OCI-LY1 (cell line): ENCODE results near the gene SCTR.

Experiments used
- H2AFZ ChIP-seq: fragments of 200-600 bp; sonication (generic), shearing (Covaris generic); 2 replicates; pipeline ENCODE4 v1.6.0; 2014; ENCODE audit warnings: antibody characterized with exemption, mild to moderate bottlenecking, low read length
- H3F3A ChIP-seq: fragments of 200-600 bp; sonication (generic), shearing (Covaris generic); 2 replicates; pipeline ENCODE4 v1.6.0; 2014; ENCODE audit warnings: mild to moderate bottlenecking, antibody characterized with exemption, low read length, moderate library complexity; ENCODE audit not compliant: insufficient read depth
- H3K27ac ChIP-seq: fragments of 200-600 bp; sonication (generic); 2 replicates; pipeline ENCODE4 v1.5.1; 2014; ENCODE audit warnings: low read length, mixed run types, mild to moderate bottlenecking, low read depth; ENCODE audit not compliant: poor library complexity, severe bottlenecking
- H3K27me3 ChIP-seq: fragments of 200-600 bp; sonication (generic); 2 replicates; pipeline ENCODE4 v1.6.0; 2014; ENCODE audit warnings: antibody characterized with exemption, mild to moderate bottlenecking, low read length, moderate library complexity; ENCODE audit not compliant: insufficient read depth
- H3K36me3 ChIP-seq: fragments of 200-600 bp; sonication (generic); 2 replicates; pipeline ENCODE4 v1.6.1; 2014; ENCODE audit warnings: mild to moderate bottlenecking, antibody characterized with exemption, low read length, moderate library complexity, mixed read lengths; ENCODE audit not compliant: insufficient read depth
- H3K4me1 ChIP-seq: fragments of 200-600 bp; sonication (generic); 2 replicates; pipeline ENCODE4 v1.5.1; 2014; ENCODE audit warnings: mild to moderate bottlenecking, low read length, moderate library complexity; ENCODE audit not compliant: insufficient read depth, severe bottlenecking
- H3K4me2 ChIP-seq: fragments of 200-600 bp; sonication (generic), shearing (Covaris generic); 2 replicates; pipeline ENCODE4 v1.6.1; 2014; ENCODE audit warnings: low read length
- H3K4me3 ChIP-seq: fragments of 200-600 bp; sonication (generic); 2 replicates; pipeline ENCODE4 v1.5.1; 2014; ENCODE audit warnings: low read length, low read depth, mild to moderate bottlenecking, mixed read lengths; ENCODE audit not compliant: poor library complexity, severe bottlenecking
- H3K79me2 ChIP-seq: fragments of 200-600 bp; shearing (Covaris generic); 2 replicates; pipeline ENCODE4 v1.6.1; 2016; ENCODE audit warnings: mixed run types, low read length, mixed read lengths; ENCODE audit not compliant: insufficient read depth
- H3K9ac ChIP-seq: fragments of 200-600 bp; sonication (generic), shearing (Covaris generic); 2 replicates; pipeline ENCODE4 v1.6.1; 2014; ENCODE audit warnings: mild to moderate bottlenecking, low read length, mixed read lengths
- H3K9me2 ChIP-seq: fragments of 200-600 bp; sonication (generic), shearing (Covaris generic); 2 replicates; pipeline ENCODE4 v1.6.1; 2014; ENCODE audit warnings: low read depth, mild to moderate bottlenecking, low read length, mixed read lengths
- H3K9me3 ChIP-seq: fragments of 200-600 bp; shearing (Covaris generic); 2 replicates; pipeline ENCODE4 v1.6.1; 2014; ENCODE audit warnings: low read length, mixed read lengths
- H4K20me1 ChIP-seq: fragments of 200-600 bp; sonication (generic), shearing (Covaris generic); 2 replicates; pipeline ENCODE4 v1.6.0; 2016; ENCODE audit warnings: mild to moderate bottlenecking, low read length; ENCODE audit not compliant: insufficient read depth
- CTCF ChIP-seq: fragments of 200-600 bp; sonication (generic), shearing (Covaris generic); IDR thresholded peaks from 2 replicates; pipeline ENCODE4 v1.5.1; 2017; ENCODE audit warnings: mild to moderate bottlenecking, antibody characterized with exemption, low read length, moderate library complexity, mixed read lengths
- EZH2 ChIP-seq: fragments of 200-600 bp; sonication (generic), shearing (Covaris generic); IDR thresholded peaks from 2 replicates; pipeline ENCODE4 v1.8.0; 2017; ENCODE audit warnings: borderline replicate concordance, mixed run types, mild to moderate bottlenecking, antibody characterized with exemption, low read length, moderate library complexity, mixed read lengths

SCTR gene

GRCh38 chr2:119478978-119479295 is 45.3 kb downstream of the SCTR start:
- Histone ChIP-seq H3K9me2 (no peaks in the 10 kb centered on the region), H2AFZ (no peak overlapping the region), H3K4me1 (no peaks in the 10 kb centered on the region), H3K79me2 (no peaks in the 10 kb centered on the region), H4K20me1 (no peaks in the 10 kb centered on the region), H3K4me2 (no peak overlapping the region), H3K4me3 (no peak overlapping the region), H3K9me3 (no peaks in the 10 kb centered on the region), H3K27me3 (0 out of 2 replicates have a peak, but pooled peaks cover 2% of the 10 kb centered on the region), H3K36me3 (no peaks in the 10 kb centered on the region), H3K9ac (no peak overlapping the region), H3K27ac (no peak overlapping the region), H3F3A (no peaks in the 10 kb centered on the region)
- TF ChIP-seq EZH2 (no peak), CTCF (no peak)

GRCh38 chr2:119478188-119478977 is 45.9 kb downstream of the SCTR start:
- no peaks in the 10 kb centered on the region for H3K27me3 ChIP-seq
- H3F3A ChIP-seq = no peaks in the 10 kb centered on the region
- H3K36me3 ChIP-seq = no peaks in the 10 kb centered on the region
- no peaks in the 10 kb centered on the region for H4K20me1 ChIP-seq
- no peak overlapping the region for H3K4me2 ChIP-seq
- no peaks in the 10 kb centered on the region for H3K79me2 ChIP-seq
- no peaks in the 10 kb centered on the region for H3K9me3 ChIP-seq
- H3K27ac ChIP-seq = no peak overlapping the region
- no peak overlapping the region for H3K9ac ChIP-seq
- H2AFZ ChIP-seq = no peak overlapping the region
- no peaks in the 10 kb centered on the region for H3K9me2 ChIP-seq
- no peaks in the 10 kb centered on the region for H3K4me1 ChIP-seq
- TF ChIP-seq EZH2 (no peak), CTCF (no peak)
- no peak overlapping the region for H3K4me3 ChIP-seq

- H4K20me1 ChIP-seq = no peaks in the 10 kb centered on the region
- TF ChIP-seq EZH2 = no peak
- no peak for TF ChIP-seq CTCF
- H3K4me1 ChIP-seq = no peaks in the 10 kb centered on the region
- no peaks in the 10 kb centered on the region for H3K9me2 ChIP-seq
- H3K9ac ChIP-seq = no peak overlapping the region
- no peaks in the 10 kb centered on the region for H3K79me2 ChIP-seq
- no peak overlapping the region for H2AFZ ChIP-seq
- H3K4me3 ChIP-seq = no peak overlapping the region
- no peaks in the 10 kb centered on the region for H3K36me3 ChIP-seq
- no peaks in the 10 kb centered on the region for H3K9me3 ChIP-seq
- H3F3A ChIP-seq = no peaks in the 10 kb centered on the region
- H3K27me3 ChIP-seq = no peaks in the 10 kb centered on the region
- no peak overlapping the region for H3K4me2 ChIP-seq
- no peak overlapping the region for H3K27ac ChIP-seq
These were observed 47.2 kb downstream of the SCTR start for GRCh38 chr2:119477113-119477505.
